Fibroblast of mammary gland (primary cell): ENCODE data around the gene NNT.
"Not testable (repeated sequence)": the region's sequence is repeated elsewhere in the genome, so short reads cannot be mapped to it uniquely, and the experiment has no call there.

Source experiments
- DNase-seq: peaks from one replicate; pipeline ENCODE4 v3.0.0-alpha.2; 2010; ENCODE audit warnings: low read depth
- H3K4me3 ChIP-seq: 2 replicates; pipeline ENCODE4 v1.5.1; 2011; ENCODE audit warnings: low read depth, mild to moderate bottlenecking, low read length, moderate library complexity; ENCODE audit not compliant: control insufficient read depth
- TF ChIP-seq, protein P1 (sequence below): conservative IDR thresholded peaks from 2 replicates; pipeline ENCODE4 v1.5.1; 2011; ENCODE audit warnings: low read depth, low read length, inconsistent platforms; ENCODE audit not compliant: control insufficient read depth, insufficient read depth

NNT gene

DNA sequence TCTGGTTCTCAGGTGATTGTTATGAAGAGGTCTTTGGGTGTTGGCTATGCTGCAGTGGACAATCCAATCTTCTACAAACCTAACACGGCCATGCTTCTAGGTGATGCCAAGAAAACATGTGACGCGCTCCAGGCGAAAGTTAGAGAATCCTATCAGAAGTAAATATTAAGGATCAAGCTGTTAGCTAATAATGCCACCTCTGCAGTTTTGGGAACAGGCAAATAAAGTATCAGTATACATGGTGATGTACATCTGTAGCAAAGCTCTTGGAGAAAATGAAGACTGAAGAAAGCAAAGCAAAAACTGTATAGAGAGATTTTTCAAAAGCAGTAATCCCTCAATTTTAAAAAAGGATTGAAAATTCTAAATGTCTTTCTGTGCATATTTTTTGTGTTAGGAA, 101.3 kb downstream of the NNT start:
- H3K4me3 ChIP-seq: no peak overlapping the region
- DNase-seq: no peak
- TF ChIP-seq, protein P1, sequence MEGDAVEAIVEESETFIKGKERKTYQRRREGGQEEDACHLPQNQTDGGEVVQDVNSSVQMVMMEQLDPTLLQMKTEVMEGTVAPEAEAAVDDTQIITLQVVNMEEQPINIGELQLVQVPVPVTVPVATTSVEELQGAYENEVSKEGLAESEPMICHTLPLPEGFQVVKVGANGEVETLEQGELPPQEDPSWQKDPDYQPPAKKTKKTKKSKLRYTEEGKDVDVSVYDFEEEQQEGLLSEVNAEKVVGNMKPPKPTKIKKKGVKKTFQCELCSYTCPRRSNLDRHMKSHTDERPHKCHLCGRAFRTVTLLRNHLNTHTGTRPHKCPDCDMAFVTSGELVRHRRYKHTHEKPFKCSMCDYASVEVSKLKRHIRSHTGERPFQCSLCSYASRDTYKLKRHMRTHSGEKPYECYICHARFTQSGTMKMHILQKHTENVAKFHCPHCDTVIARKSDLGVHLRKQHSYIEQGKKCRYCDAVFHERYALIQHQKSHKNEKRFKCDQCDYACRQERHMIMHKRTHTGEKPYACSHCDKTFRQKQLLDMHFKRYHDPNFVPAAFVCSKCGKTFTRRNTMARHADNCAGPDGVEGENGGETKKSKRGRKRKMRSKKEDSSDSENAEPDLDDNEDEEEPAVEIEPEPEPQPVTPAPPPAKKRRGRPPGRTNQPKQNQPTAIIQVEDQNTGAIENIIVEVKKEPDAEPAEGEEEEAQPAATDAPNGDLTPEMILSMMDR: no peak

DNA sequence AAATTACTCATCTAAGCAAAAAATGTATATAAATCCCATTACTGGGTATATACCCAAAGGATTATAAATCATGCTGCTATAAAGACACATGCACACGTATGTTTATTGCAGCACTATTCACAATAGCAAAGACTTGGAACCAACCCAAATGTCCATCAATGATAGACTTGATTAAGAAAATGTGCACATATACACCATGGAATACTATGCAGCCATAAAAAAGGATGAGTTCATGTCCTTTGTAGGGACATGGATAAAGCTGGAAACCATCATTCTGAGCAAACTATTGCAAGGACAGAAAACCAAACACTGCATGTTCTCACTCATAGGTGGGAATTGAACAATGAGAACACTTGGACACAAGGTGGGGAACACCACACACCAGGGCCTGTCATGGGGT, 103.6 kb downstream of the NNT start:
- not testable (repeated sequence) for DNase-seq, H3K4me3 ChIP-seq

GRCh38 chr5:43711496-43711895, 108.5 kb downstream of the NNT start:
- TF ChIP-seq, protein P1: no peak
- DNase-seq: peak; percentile 30
- H3K4me3 ChIP-seq: no peak overlapping the region

- TF ChIP-seq, protein P1: no peak
- DNase-seq: no peak
- H3K4me3 ChIP-seq: no peak overlapping the region
These were observed 109.1 kb downstream of the NNT start for GRCh38 chr5:43712081-43712480.

- not testable (repeated sequence) for DNase-seq, H3K4me3 ChIP-seq
These were observed 116.8 kb downstream of the NNT start for GRCh38 chr5:43719783-43720182.

DNA sequence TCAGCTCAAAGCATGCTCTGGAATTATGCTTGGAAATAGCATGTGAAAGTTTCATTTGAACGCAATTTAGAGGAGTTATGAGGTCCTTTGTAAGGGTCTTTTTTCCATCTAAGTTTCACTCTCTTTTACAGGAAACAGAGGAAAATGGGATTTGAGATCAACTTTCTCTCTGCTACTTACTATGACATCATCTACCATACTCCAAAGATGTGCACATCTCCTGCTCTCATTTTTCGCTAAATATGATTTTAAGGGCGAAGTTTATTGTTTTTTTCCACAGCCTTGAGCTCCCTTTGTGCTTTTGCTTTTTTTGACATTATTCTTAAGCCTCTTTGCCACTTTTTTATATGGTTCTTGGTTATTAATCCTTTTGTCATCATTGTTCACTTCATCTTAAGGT, 125.6 kb downstream of the NNT start:
- DNase-seq: no peak
- TF ChIP-seq, protein P1: no peak
- no peak overlapping the region for H3K4me3 ChIP-seq

GRCh38 chr5:43729846-43730478, 127.0 kb downstream of the NNT start:
- TF ChIP-seq, protein P1: peak; percentile 53
- no peak overlapping the region for H3K4me3 ChIP-seq
- peak; percentile 65 for DNase-seq

GRCh38 chr5:43730832-43731342, 127.9 kb downstream of the NNT start:
- no peak overlapping the region for H3K4me3 ChIP-seq
- DNase-seq: no peak
- TF ChIP-seq, protein P1: no peak
